Smooth muscle cell (in vitro differentiated cells): ENCODE results near the gene IER5L. TPM values are rescaled to one million over a fixed set of nuclear protein-coding genes. Genes with fewer than 3 reads are reported as not detected.

Experiments used
- DNase-seq: peaks from one replicate; lab custom pipeline; 2025; ENCODE audit not compliant: unreplicated experiment; lab: John Stamatoyannopoulos, UW
- H2AFZ ChIP-seq: fragments of 200-600 bp; sonication (generic); 2 replicates; pipeline ENCODE4 v1.6.0; 2016; ENCODE audit warnings: antibody characterized with exemption, low read depth, mild to moderate bottlenecking
- H3F3A ChIP-seq: fragments of 200-600 bp; sonication (generic); 2 replicates; pipeline ENCODE4 v1.6.0; 2017; ENCODE audit warnings: antibody characterized with exemption, low read depth
- H3K27ac ChIP-seq: fragments of 200-600 bp; sonication (generic); 2 replicates; pipeline ENCODE4 v1.5.1; 2016; ENCODE audit warnings: low read depth, mild to moderate bottlenecking
- H3K27me3 ChIP-seq: fragments of 200-600 bp; sonication (generic); 2 replicates; pipeline ENCODE4 v1.6.1; 2016; ENCODE audit warnings: low read depth, mild to moderate bottlenecking
- H3K36me3 ChIP-seq: fragments of 200-600 bp; sonication (generic); 2 replicates; pipeline ENCODE4 v1.5.1; 2016; ENCODE audit warnings: low read depth
- H3K4me1 ChIP-seq: fragments of 200-600 bp; sonication (generic); 2 replicates; pipeline ENCODE4 v1.5.1; 2016; ENCODE audit warnings: low read depth
- H3K4me2 ChIP-seq: fragments of 200-600 bp; sonication (generic); 2 replicates; pipeline ENCODE4 v1.6.0; 2016; ENCODE audit warnings: mild to moderate bottlenecking
- H3K4me3 ChIP-seq: fragments of 200-600 bp; sonication (generic); 2 replicates; pipeline ENCODE4 v1.5.1; 2016; ENCODE audit warnings: mild to moderate bottlenecking
- H3K79me2 ChIP-seq: fragments of 200-600 bp; sonication (generic); 2 replicates; pipeline ENCODE4 v1.6.0; 2016; ENCODE audit warnings: low read depth, mild to moderate bottlenecking
- H3K9ac ChIP-seq: fragments of 200-600 bp; sonication (generic); 2 replicates; pipeline ENCODE4 v1.6.0; 2016; ENCODE audit warnings: low read depth
- H3K9me3 ChIP-seq: fragments of 200-600 bp; sonication (generic); replicated peaks from 2 replicates; pipeline ENCODE4 v1.5.1; 2016; ENCODE audit warnings: low read depth
- H4K20me1 ChIP-seq: fragments of 200-600 bp; sonication (generic); 2 replicates; pipeline ENCODE4 v1.6.0; 2016; ENCODE audit warnings: low read depth
- WGBS: methylation state at CpG from one replicate; pipeline ENCODE4 v1.1.7; 2016; ENCODE audit warnings: low lambda C conversion rate; 5-methylcytosine and 5-hydroxymethylcytosine counted together
- polyA plus RNA-seq: library from polyadenylated mRNA; unstranded; fragments of >200 nt; fragmentation: Nextera tagmentation; extraction: Ambion mirVana; gene quantifications from 2 replicates; pipeline ENCODE4 v1.2.1, GENCODE V29; 2016
- total RNA-seq: library from RNA; depleted of rRNA; stranded (reverse); fragments of >200 nt; gene quantifications from 2 replicates; pipeline ENCODE4 v1.2.3, GENCODE V29; 2014
- TF ChIP-seq, protein P1 (sequence below): fragments of 200-600 bp; sonication (generic); IDR thresholded peaks from 2 replicates; pipeline ENCODE4 v1.5.1; 2017; ENCODE audit warnings: borderline replicate concordance, mild to moderate bottlenecking, antibody characterized with exemption; ENCODE audit not compliant: insufficient read depth, poor library complexity, severe bottlenecking

IER5L gene
- total and polyA plus RNA-seq, 2 experiments from 2014 or later: 28.3 to 31.7 TPM

- no peak overlapping the region for H2AFZ ChIP-seq
- no peak overlapping the region for H3K4me2 ChIP-seq
- H3K27me3 ChIP-seq: no peaks in the 10 kb centered on the region
- no peaks in the 10 kb centered on the region for H3K79me2 ChIP-seq
- no peak for DNase-seq
- no peak overlapping the region for H3K4me3 ChIP-seq
- no peak overlapping the region for H3K9ac ChIP-seq
- TF ChIP-seq, protein P1, sequence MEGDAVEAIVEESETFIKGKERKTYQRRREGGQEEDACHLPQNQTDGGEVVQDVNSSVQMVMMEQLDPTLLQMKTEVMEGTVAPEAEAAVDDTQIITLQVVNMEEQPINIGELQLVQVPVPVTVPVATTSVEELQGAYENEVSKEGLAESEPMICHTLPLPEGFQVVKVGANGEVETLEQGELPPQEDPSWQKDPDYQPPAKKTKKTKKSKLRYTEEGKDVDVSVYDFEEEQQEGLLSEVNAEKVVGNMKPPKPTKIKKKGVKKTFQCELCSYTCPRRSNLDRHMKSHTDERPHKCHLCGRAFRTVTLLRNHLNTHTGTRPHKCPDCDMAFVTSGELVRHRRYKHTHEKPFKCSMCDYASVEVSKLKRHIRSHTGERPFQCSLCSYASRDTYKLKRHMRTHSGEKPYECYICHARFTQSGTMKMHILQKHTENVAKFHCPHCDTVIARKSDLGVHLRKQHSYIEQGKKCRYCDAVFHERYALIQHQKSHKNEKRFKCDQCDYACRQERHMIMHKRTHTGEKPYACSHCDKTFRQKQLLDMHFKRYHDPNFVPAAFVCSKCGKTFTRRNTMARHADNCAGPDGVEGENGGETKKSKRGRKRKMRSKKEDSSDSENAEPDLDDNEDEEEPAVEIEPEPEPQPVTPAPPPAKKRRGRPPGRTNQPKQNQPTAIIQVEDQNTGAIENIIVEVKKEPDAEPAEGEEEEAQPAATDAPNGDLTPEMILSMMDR: no peak
- no peaks in the 10 kb centered on the region for H3K36me3 ChIP-seq
- H3K4me1 ChIP-seq: no peaks in the 10 kb centered on the region
- 71% methylated on average over 9 of the region's 10 CpGs for WGBS
- no peaks in the 10 kb centered on the region for H3K9me3 ChIP-seq
- no peak overlapping the region for H3K27ac ChIP-seq
- no peaks in the 10 kb centered on the region for H4K20me1 ChIP-seq
- H3F3A ChIP-seq: peaks cover 4% of the 10 kb centered on the region
These were observed 17.1 kb downstream of the IER5L start for GRCh38 chr9:129160712-129161533.

DNA sequence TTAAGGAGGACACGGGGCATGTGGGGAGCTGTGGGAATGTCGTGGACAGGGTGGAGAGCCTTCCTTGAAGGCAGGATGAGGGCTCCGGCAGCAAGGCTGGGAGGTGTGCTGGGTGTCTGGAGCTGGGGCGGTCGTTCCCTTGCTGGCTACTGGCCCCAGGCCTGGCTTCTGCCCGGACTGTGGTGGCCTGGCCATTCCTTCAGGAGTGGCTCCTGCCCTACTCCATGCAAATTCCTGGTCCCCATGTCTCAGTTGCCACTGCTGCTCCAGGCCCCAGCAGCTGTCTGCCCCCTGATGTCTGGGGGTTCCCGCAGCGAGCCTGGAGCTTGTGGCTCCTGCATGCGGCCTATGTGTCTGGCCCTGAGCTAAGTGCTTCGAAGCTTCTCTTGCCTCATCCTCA lies 21.9 kb downstream of the IER5L start:
- Histone ChIP-seq H3K4me1 (no peaks in the 10 kb centered on the region), H4K20me1 (no peaks in the 10 kb centered on the region), H3K27ac (no peak overlapping the region), H3K4me3 (no peak overlapping the region), H3K9me3 (no peaks in the 10 kb centered on the region), H3K79me2 (no peaks in the 10 kb centered on the region), H3K36me3 (no peaks in the 10 kb centered on the region), H3F3A (no peaks in the 10 kb centered on the region), H3K27me3 (no peaks in the 10 kb centered on the region), H2AFZ (no peak overlapping the region), H3K4me2 (no peak overlapping the region), H3K9ac (no peak overlapping the region)
- TF ChIP-seq, protein P1: no peak
- no peak for DNase-seq
- WGBS: 97% methylated on average over 9 of the region's 10 CpGs

DNA sequence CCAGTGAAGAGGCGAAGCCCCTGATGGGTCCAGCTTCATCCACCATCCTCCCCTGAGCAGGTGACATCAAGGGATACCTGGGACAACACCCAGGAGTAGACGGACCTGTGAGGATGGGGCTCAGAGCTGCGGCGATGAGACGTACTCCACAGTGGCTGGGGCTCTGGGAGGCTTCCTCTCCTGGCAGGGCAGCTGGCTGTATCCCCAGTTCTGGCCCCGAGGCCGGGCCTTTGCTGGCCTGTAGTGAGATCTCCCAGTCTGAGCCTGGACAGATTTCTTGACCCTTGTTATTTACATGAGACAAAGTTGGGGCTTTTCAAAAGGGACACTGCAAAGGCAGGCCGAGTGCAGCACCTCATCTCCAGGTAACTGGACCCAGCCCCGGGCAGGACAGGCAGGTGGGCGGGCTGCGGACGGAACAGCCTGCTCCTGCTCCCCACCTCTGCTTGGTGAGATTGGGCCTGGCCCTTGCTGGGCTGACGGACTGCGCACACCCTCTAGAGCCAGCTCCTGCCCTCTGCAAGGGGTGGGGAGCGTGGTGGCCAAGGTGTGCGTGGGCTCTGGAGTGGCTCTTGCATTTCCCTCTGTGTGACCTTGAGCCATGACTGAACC lies 23.1 kb downstream of the IER5L start:
- no peaks in the 10 kb centered on the region for H3F3A ChIP-seq
- no peaks in the 10 kb centered on the region for H3K4me1 ChIP-seq
- H2AFZ ChIP-seq: no peak overlapping the region
- H3K27ac ChIP-seq: no peak overlapping the region
- peaks cover 2% of the 10 kb centered on the region for H4K20me1 ChIP-seq
- TF ChIP-seq, protein P1: no peak
- DNase-seq: no peak
- no peaks in the 10 kb centered on the region for H3K79me2 ChIP-seq
- no peak overlapping the region for H3K4me2 ChIP-seq
- H3K36me3 ChIP-seq: no peaks in the 10 kb centered on the region
- no peak overlapping the region for H3K9ac ChIP-seq
- no peaks in the 10 kb centered on the region for H3K27me3 ChIP-seq
- H3K9me3 ChIP-seq: no peaks in the 10 kb centered on the region
- over 99% methylated on average over 15 of the region's 16 CpGs for WGBS
- no peak overlapping the region for H3K4me3 ChIP-seq
